GM23338 (cell line): ENCODE results near the gene POMT2.

ENCODE experiments used
- CTCF ChIP-seq, 2 experiments: fragments of 200-600 bp in 1 of 2; sonication (generic) in 1 of 2; conservative IDR thresholded peaks; 2 replicates each; pipeline versions ENCODE4 v1.5.1 to v1.6.1; 2016 to 2017; ENCODE audit warnings: antibody characterized with exemption in 2 of 2, low read depth in 2 of 2, mild to moderate bottlenecking in 2 of 2, moderate library complexity in 1 of 2
- ETS1 ChIP-seq: IDR thresholded peaks from 2 replicates; pipeline ENCODE4 v1.6.1; 2016; ENCODE audit warnings: antibody characterized with exemption
- EZH2 ChIP-seq: fragments of 200-600 bp; sonication (generic); IDR thresholded peaks from one replicate; pipeline ENCODE4 v1.8.0; 2017; ENCODE audit warnings: antibody characterized with exemption, mild to moderate bottlenecking, low read depth; ENCODE audit not compliant: unreplicated experiment
- EZH2phosphoT487 ChIP-seq: fragments of 200-600 bp; sonication (generic); IDR thresholded peaks from one replicate; pipeline ENCODE4 v1.8.1; 2018; ENCODE audit warnings: antibody characterized with exemption; ENCODE audit not compliant: unreplicated experiment
- JUNB ChIP-seq: IDR thresholded peaks from one replicate; pipeline ENCODE4 v1.6.1; 2016; ENCODE audit warnings: antibody characterized with exemption; ENCODE audit not compliant: unreplicated experiment
- NANOG ChIP-seq: IDR thresholded peaks from 2 replicates; pipeline ENCODE4 v1.6.1; 2016; ENCODE audit warnings: antibody characterized with exemption, borderline replicate concordance
- POLR2AphosphoS5 ChIP-seq: IDR thresholded peaks from 2 replicates; pipeline ENCODE4 v1.6.1; 2016; ENCODE audit warnings: antibody characterized with exemption, low read depth
- REST ChIP-seq: IDR thresholded peaks from one replicate; pipeline ENCODE4 v1.6.1; 2018; ENCODE audit warnings: antibody characterized with exemption; ENCODE audit not compliant: unreplicated experiment
- ZNF114 ChIP-seq: fragments of 250-450 bp; sonication (Bioruptor Pico); IDR thresholded peaks from 2 replicates; pipeline ENCODE4 v1.5.0; 2020; ENCODE audit warnings: mild to moderate bottlenecking, moderate library complexity
- ZNF331 ChIP-seq: fragments of 250-450 bp; sonication (Bioruptor Pico); IDR thresholded peaks from 2 replicates; pipeline ENCODE4 v1.5.0; 2020; ENCODE audit warnings: low read depth, mild to moderate bottlenecking, moderate library complexity

GRCh38 chr14:77264466-77265186 is 56.1 kb downstream of the POMT2 start:
- no peak for TF ChIP-seq CTCF (conservative IDR thresholded peaks at IDR 0.05; ENCODE audit: low read depth in 2 of 2)
- no peak for TF ChIP-seq REST
- TF ChIP-seq EZH2 = no peak
- TF ChIP-seq POLR2AphosphoS5 = no peak
- no peak for TF ChIP-seq EZH2phosphoT487
- no peak for TF ChIP-seq NANOG
- no peak for TF ChIP-seq JUNB
- TF ChIP-seq ETS1 = no peak
- no peak for TF ChIP-seq ZNF114 (CRISPR knock-in tag)
- TF ChIP-seq ZNF331 = no peak
